ENCODE results near the gene PLXNA2. TPM values are rescaled to one million over a fixed set of nuclear protein-coding genes. Genes with fewer than 3 reads are reported as not detected.

PLXNA2 gene
- total RNA-seq, 1 donor from 2014 or later, result 9.0 TPM

GRCh38 chr1:208025031-208025430, 219.2 kb downstream of the PLXNA2 start:
- H3K4me3 ChIP-seq (ENCODE audit: low read depth, low read length), result no peak overlapping the region
- peaks cover 5% of the 10 kb centered on the region for H3K36me3 ChIP-seq (ENCODE audit: control insufficient read depth, insufficient read depth, low read length)
- H3K27me3 ChIP-seq (ENCODE audit: control insufficient read depth, insufficient read depth, low read length), result no peaks in the 10 kb centered on the region
- DNase-seq (ENCODE audit: low read depth), result no peak
- TF ChIP-seq CTCF (IDR thresholded peaks at IDR 0.05; ENCODE audit: insufficient read depth, low read length, severe bottlenecking), result no peak
- no peak for FAIRE-seq

DNA sequence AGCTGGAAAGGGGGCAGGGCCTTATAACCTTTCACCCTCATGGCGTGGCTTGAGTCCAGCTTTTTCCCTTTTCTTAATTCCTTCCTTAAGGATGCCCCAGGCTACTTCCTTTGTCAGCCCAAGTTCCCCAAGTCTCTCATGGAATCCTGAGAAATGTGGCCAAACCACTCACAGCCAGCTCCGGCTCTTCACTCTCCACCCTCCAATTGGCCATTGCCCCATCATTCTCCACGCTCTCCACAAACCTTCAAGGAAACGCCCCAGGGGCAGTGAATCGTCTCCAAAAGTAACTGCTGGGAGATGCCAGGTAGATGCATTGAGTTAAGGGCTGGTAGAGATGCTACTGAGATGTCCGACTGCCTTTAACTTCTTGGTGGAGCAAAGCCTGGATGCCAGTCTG, 219.8 kb downstream of the PLXNA2 start:
- H3K4me3 ChIP-seq (ENCODE audit: low read depth, low read length), result no peak overlapping the region
- DNase-seq (ENCODE audit: low read depth) (peak; percentile 29), FAIRE-seq (no peak)
- peaks cover 5% of the 10 kb centered on the region for H3K36me3 ChIP-seq (ENCODE audit: control insufficient read depth, insufficient read depth, low read length)
- no peak for TF ChIP-seq CTCF (IDR thresholded peaks at IDR 0.05; ENCODE audit: insufficient read depth, low read length, severe bottlenecking)
- H3K27me3 ChIP-seq (ENCODE audit: control insufficient read depth, insufficient read depth, low read length), result no peaks in the 10 kb centered on the region

DNA sequence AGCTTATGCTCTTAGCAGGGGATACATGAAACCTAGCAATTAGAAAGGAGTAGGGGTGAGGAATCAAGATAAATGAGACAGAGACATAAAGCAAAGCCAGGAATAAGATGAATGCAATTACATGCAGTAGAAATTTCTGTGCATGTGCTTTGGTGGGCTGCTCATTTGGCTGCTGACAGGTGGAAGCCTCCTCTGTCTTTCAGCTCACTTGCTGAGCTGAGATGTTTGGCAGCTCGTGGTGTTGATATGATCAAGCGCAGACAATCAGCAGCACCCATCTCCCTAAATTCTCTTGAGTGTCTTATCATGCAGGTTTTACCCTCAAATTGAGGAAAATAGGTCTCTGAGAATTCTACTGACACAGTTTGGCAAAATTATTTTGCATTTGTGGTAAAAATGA, 224.9 kb downstream of the PLXNA2 start:
- Histone ChIP-seq H3K36me3 (ENCODE audit: control insufficient read depth, insufficient read depth, low read length) (no peaks in the 10 kb centered on the region), H3K4me3 (ENCODE audit: low read depth, low read length) (no peak overlapping the region), H3K27me3 (ENCODE audit: control insufficient read depth, insufficient read depth, low read length) (peaks cover 2% of the 10 kb centered on the region)
- DNase-seq (ENCODE audit: low read depth) (no peak), FAIRE-seq (no peak)
- TF ChIP-seq CTCF (IDR thresholded peaks at IDR 0.05; ENCODE audit: insufficient read depth, low read length, severe bottlenecking), result no peak

- FAIRE-seq (no peak), DNase-seq (ENCODE audit: low read depth) (no peak)
- Histone ChIP-seq H3K36me3 (ENCODE audit: control insufficient read depth, insufficient read depth, low read length) (no peaks in the 10 kb centered on the region), H3K4me3 (ENCODE audit: low read depth, low read length) (no peak overlapping the region), H3K27me3 (ENCODE audit: control insufficient read depth, insufficient read depth, low read length) (peaks cover 2% of the 10 kb centered on the region)
- TF ChIP-seq CTCF (IDR thresholded peaks at IDR 0.05; ENCODE audit: insufficient read depth, low read length, severe bottlenecking), result no peak
Observed at GRCh38 chr1:208015255-208015654, 228.9 kb downstream of the PLXNA2 start.

DNA sequence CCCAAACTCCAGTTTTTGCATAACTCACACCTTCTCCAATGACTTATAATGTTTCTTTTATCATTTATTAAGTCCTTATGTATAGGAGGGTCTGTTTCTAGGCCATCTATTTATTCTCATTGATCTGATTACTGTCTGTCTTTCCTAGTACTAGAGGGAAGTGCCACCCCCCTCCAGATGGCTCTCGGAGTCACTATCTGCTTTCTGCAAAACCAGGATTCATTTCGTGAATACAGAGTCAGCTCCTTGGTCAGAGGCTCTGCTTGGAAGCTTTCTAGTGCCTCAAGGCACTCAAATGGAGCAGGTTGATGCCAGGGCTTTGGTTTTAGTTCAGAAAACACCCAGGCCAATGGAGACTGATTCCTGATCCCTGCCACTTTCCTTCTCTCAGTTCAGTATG, 231.0 kb downstream of the PLXNA2 start:
- FAIRE-seq, result no peak
- H3K27me3 ChIP-seq (ENCODE audit: control insufficient read depth, insufficient read depth, low read length), result no peaks in the 10 kb centered on the region
- no peak for TF ChIP-seq CTCF (IDR thresholded peaks at IDR 0.05; ENCODE audit: insufficient read depth, low read length, severe bottlenecking)
- DNase-seq (ENCODE audit: low read depth), result no peak
- no peaks in the 10 kb centered on the region for H3K36me3 ChIP-seq (ENCODE audit: control insufficient read depth, insufficient read depth, low read length)
- no peak overlapping the region for H3K4me3 ChIP-seq (ENCODE audit: low read depth, low read length)

DNA sequence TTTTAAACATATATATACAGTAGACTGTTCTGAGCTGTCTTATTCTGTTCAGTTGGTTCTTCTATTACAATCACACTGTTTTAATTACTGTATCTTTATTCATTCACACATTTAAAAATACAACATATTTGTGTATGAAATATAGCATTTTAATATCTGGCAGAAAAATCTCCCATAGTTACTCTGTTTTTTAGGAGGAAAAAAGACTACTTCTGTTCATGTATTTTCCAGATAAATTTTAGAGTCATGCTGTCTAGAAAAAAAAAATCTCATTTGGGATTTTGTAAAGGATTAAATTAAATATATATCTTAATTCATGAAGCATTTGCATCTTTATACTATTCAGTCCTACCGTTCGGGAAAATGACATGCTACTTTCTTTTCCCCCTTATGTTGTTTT, 231.5 kb downstream of the PLXNA2 start:
- no peak for DNase-seq (ENCODE audit: low read depth)
- no peaks in the 10 kb centered on the region for H3K27me3 ChIP-seq (ENCODE audit: control insufficient read depth, insufficient read depth, low read length)
- H3K4me3 ChIP-seq (ENCODE audit: low read depth, low read length), result no peak overlapping the region
- FAIRE-seq, result no peak
- no peak for TF ChIP-seq CTCF (IDR thresholded peaks at IDR 0.05; ENCODE audit: insufficient read depth, low read length, severe bottlenecking)
- no peaks in the 10 kb centered on the region for H3K36me3 ChIP-seq (ENCODE audit: control insufficient read depth, insufficient read depth, low read length)

Data from bronchial epithelial cell (primary cell).